Measurements from ENCODE around the gene SUN2. TPM values are rescaled to one million over a fixed set of nuclear protein-coding genes. Genes with fewer than 3 reads are reported as not detected.

The SUN2 gene
- polyA plus RNA-seq, 1 experiment, result 98.4 TPM

- ChIA-PET POLR2A (interaction anchor here (0.5 kb wide), 1 partner anchor 10 kb away, joined by 3 read pairs; no protein-coding TSS in a partner anchor), CTCF (interaction anchor here (0.7 to 4.0 kb wide), 3 partner anchors 12 to 164 kb away, joined by 3 to 21 read pairs (median 9); partner anchors contain the start of gene TOMM22)
- DNase-seq (ENCODE audit: low read depth), result peak; percentile 100
- no peaks in the 10 kb centered on the region for H3K36me3 ChIP-seq (ENCODE audit: control insufficient read depth, insufficient read depth, low read length)
- TF ChIP-seq CTCF (IDR thresholded peaks at IDR 0.05; ENCODE audit: insufficient read depth, low read depth, low read length), result peak; percentile 16; the same call in 1 of the 2 replicates
- peak within 1 kb of the TSS; percentile 92 for H3K4me3 ChIP-seq (ENCODE audit: low read depth, low read length)
- no peaks in the 10 kb centered on the region for H3K27me3 ChIP-seq (ENCODE audit: control insufficient read depth, insufficient read depth, low read length)
Measured at GRCh38 chr22:38705235-38706100, 50.3 kb downstream of the SUN2 start, which contains the start of gene GTPBP1. Gene GTPBP1 (plus strand): TSS chr22:38705944. CDS start chr22:38705956, 12 bp downstream.

DNA sequence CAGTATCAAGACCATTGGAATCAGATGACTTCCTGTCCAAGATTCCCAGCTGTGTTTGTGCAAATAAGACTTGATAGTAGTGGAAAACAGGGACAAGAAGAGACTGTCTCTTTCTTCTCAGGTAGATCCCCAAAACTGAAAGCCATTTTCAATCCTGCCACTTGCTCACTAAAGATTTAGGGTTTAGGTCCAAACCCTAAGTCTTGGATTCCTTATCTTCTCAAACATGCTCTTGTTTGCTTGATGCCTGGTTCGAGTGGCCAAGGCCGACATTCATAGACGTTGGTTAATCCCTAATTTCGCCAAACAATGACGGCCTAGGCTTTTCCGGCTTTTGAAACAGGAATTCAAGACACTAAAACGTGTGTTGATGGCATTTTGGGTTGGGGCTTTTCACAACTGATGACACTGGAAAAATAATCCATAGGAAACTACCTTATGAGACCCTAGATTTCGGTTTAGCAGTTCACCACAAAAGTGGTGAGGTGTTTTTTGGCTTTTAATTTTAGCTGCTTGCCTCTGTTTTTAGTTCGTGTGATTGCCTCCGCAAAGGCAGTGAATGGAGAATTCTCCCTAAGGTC lies 51.1 kb downstream of the SUN2 start:
- no peak for DNase-seq (ENCODE audit: low read depth)
- ChIA-PET CTCF (interaction anchor here (0.7 to 2.2 kb wide), 3 partner anchors 23 to 165 kb away, joined by 3 to 9 read pairs (median 3); partner anchors contain the start of gene TOMM22), POLR2A (no interaction called here)
- no peak for TF ChIP-seq CTCF (IDR thresholded peaks at IDR 0.05; ENCODE audit: insufficient read depth, low read depth, low read length)
- Histone ChIP-seq H3K36me3 (ENCODE audit: control insufficient read depth, insufficient read depth, low read length) (no peaks in the 10 kb centered on the region), H3K4me3 (ENCODE audit: low read depth, low read length) (peak overlapping the region; percentile 3; the same call in 1 of the 2 replicates), H3K27me3 (ENCODE audit: control insufficient read depth, insufficient read depth, low read length) (no peaks in the 10 kb centered on the region)

DNA sequence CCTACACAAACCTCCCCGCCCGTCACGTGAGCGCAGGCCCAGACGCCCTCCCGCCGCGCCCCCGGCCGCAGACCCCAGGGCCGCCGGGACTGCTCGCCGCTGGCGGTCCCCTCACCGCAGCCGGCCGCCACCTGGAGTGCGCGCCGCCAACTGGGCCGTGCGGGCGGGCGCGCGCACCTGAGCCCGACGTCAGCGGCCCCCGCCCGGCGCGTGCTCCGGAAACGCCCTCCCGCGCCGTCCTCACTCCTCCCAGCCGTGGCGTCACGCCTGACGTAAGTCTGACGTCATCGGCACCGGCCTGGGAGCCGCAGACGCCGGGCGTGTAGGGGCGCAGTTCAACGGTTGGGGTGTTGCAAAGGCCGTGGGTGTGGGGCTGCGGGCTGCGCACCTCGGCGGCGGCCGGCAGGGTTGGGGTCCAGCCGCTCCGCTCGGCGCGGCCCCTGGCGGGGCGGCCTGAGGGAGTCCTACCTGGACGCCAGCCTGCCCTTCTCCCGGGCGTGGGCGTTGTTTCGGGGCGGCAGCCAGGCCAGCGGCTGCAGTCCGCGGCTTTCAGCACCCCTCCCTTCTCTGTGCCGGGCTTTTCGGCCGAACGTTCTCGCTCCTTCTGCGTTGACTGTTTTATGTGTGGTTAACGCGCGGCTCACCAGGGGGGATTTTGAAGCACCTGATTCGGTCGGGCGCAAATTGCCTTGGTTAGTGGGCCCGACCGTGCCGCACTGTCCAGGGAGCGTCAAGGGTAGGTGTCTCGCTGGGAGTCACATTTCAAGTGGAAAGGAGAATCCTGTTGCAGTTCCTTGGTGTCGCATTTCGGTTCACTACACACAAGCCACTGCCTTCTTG lies 54.8 kb downstream of the SUN2 start, which contains the start of gene JOSD1:
Gene JOSD1 (minus strand): TSS at position 155 of the 840 bp plus-strand sequence. CDS start 956 bp downstream, outside the sequence.
- CTCF ChIA-PET, result interaction anchor here (2.8 kb wide), 1 partner anchor 19 kb away, joined by 14 read pairs; the partner anchor contains the start of gene TOMM22
- Histone ChIP-seq H3K36me3 (ENCODE audit: control insufficient read depth, insufficient read depth, low read length) (no peaks in the 10 kb centered on the region), H3K4me3 (ENCODE audit: low read depth, low read length) (peak within 1 kb of the TSS; percentile 51), H3K27me3 (ENCODE audit: control insufficient read depth, insufficient read depth, low read length) (no peaks in the 10 kb centered on the region)
- POLR2A ChIA-PET, result no interaction called here
- DNase-seq (ENCODE audit: low read depth), result no peak
- TF ChIP-seq CTCF (IDR thresholded peaks at IDR 0.05; ENCODE audit: insufficient read depth, low read depth, low read length), result no peak

- peak overlapping the region; percentile 51 for H3K4me3 ChIP-seq (ENCODE audit: low read depth, low read length)
- DNase-seq (ENCODE audit: low read depth), result no peak
- H3K27me3 ChIP-seq (ENCODE audit: control insufficient read depth, insufficient read depth, low read length), result no peaks in the 10 kb centered on the region
- POLR2A ChIA-PET, result no interaction called here
- no peaks in the 10 kb centered on the region for H3K36me3 ChIP-seq (ENCODE audit: control insufficient read depth, insufficient read depth, low read length)
- TF ChIP-seq CTCF (IDR thresholded peaks at IDR 0.05; ENCODE audit: insufficient read depth, low read depth, low read length), result no peak
- CTCF ChIA-PET, result interaction anchor here (1.0 to 2.8 kb wide), 3 partner anchors 15 to 66 kb away, joined by 3 to 14 read pairs (median 4); partner anchors contain the start of gene TOMM22
Measured at GRCh38 chr22:38700270-38700788, 55.5 kb downstream of the SUN2 start.

Measured in BJ (cell line).